H7 (cell line): Measurements from ENCODE around the gene NKX2-1. TPM values are rescaled to one million over a fixed set of nuclear protein-coding genes. Genes with fewer than 3 reads are reported as not detected.
"Not testable (repeated sequence)": the region's sequence is repeated elsewhere in the genome, so short reads cannot be mapped to it uniquely, and the experiment has no call there.

Source experiments
- DNase-seq: peaks from one replicate; pipeline ENCODE4 v3.0.0; 2012
- H3K27me3 ChIP-seq: 2 replicates; pipeline ENCODE4 v1.6.0; 2011; ENCODE audit warnings: mild to moderate bottlenecking, low read length; ENCODE audit not compliant: control insufficient read depth, insufficient read depth
- H3K36me3 ChIP-seq: replicated peaks from 2 replicates; pipeline ENCODE4 v1.5.1; 2011; ENCODE audit warnings: low read length; ENCODE audit not compliant: control insufficient read depth, insufficient read depth
- H3K4me3 ChIP-seq: 2 replicates; pipeline ENCODE4 v1.5.1; 2011; ENCODE audit warnings: low read depth, mild to moderate bottlenecking, control low read depth, low read length, moderate library complexity; ENCODE audit not compliant: insufficient read depth
- total RNA-seq: library from RNA; depleted of rRNA; stranded (reverse); fragments of >200 nt; shearing (Covaris generic); gene quantifications from 2 replicates; pipeline ENCODE4 v1.2.3, GENCODE V29; 2014

NKX2-1 gene
- total RNA-seq, 1 experiment from 2014 or later = 1.7 TPM

DNA sequence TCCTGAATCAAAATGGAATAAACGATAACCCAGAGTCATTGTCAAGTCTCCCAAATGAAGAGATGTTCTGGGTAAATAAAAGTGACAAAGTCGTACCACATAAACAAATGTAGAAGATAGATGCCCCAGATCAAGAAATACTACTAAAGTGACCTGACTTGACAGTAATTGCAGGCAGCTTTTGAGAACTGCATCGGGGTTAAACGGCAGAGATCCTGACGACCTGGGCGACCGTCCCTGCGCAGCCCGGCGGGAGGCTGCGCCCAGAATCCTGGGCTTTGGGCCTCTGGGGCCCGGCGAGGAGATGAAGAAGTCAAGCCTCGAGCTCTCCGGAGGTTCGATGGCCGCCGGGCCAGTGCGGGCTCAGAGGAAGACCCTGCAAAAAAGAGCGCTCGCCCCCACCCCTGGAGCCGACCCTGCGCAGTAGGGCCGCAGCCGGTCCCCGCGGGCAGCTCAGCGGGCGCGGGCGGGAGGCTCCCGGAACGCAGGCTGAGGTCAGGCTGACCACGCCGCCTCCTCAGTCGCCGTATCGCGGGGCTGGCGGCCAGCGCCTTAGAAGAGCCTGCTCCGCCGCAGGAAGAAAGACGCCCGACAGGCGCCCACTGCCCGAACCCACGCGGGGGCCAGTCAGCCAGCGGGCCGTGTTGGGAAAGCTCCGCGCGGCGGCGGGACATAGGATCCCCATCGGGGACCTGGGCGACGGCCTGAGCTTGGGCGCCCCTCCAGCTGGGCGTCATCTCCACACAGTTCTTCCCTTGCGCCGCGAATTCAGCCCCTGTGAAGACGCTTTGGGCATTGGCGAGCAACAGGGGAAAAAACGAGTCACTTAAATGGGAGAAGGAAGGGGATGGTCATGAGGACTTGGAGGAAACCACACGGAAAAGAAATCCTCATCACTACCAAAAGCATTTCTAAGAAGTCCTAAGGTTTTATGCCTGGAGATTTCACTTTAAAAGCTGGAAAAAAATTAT lies 16.0 kb downstream of the NKX2-1 start:
- H3K27me3 ChIP-seq = peaks cover 99% of the 10 kb centered on the region
- peak; percentile 68 for DNase-seq
- peak overlapping the region; percentile 12 for H3K4me3 ChIP-seq
- no peaks in the 10 kb centered on the region for H3K36me3 ChIP-seq

DNA sequence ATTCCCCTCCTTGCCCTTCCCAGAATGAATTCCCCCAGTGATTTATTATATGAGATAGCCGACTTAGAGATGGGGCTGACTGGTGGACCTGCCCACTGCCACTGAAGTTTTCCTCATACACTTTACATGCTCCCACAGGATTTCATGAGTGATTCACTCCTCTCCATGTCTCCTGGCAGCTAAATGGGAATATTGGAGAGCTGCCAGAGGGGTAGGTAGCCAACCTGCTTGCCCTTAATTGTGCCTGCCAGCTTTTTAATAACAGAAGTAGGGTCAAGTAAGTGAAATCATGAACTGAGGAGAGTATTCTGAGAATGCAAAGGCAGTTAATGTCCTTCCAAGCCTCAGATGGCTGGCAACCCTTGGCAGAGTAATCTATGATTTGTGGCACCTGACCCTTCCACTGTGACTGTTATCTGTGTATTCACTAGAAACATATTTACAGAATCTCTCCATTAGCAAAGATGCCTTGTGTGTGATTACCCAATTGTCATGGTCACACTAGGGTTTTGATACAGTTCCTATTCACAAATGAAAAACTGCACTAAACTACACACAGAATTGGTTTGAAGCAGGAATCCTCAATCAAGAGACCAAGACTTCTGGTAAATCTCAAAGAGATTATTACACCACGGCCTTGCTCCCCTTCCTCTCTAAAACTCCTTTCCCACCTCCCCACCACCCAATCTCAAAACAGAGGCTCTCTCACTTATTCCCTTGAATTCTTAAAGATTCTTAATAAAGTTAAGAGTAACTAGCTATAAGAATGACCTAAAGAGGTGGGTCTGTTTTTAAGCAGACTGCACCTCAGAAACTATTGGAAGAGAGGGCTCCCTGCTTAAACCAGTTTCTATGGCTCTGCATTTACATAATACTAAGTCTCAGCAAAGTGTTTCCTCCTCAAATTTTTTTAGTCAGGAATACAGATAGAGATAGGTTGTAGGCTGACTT lies 17.2 kb downstream of the NKX2-1 start:
- Histone ChIP-seq H3K36me3 (no peaks in the 10 kb centered on the region), H3K27me3 (peaks cover 92% of the 10 kb centered on the region), H3K4me3 (no peak overlapping the region)
- no peak for DNase-seq

DNA sequence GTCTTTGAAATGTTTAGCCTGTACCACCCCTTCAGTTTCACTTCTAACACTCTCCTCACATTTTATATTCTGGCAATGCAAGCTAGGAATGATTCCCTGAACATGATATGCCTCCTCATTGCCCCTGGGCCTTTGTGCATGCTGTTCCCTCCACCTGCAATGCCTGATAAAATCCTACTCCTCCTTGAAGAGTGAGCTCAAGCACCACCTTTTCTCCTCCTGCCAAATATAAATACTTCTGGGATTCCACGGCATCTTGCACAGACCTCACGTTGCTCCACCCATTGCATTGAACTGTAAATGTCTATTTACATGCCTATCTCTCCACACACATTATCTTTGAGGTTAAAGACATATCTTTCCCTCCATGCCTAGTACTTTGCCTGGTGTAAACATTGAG lies 21.1 kb downstream of the NKX2-1 start:
- no peak for DNase-seq
- no peaks in the 10 kb centered on the region for H3K36me3 ChIP-seq
- no peak overlapping the region for H3K4me3 ChIP-seq
- H3K27me3 ChIP-seq = peaks cover 54% of the 10 kb centered on the region

DNA sequence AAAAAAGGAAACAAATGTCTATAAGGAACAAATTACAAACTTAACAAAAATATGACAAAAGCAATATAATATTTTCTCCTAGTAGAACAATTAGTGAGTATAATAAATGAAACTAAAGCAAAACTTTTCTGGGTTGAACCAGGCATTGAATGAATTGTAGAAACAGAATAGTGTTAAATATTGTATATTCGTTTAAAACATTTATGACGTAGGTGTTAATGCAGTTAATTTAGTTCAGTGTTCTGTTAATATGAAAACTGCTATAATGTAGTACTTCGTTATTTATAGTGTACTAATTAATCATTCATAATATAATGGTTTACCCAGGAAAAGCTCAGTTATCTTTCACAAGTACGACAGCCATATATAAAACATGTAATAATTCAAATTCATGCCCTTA lies 23.7 kb downstream of the NKX2-1 start:
- H3K4me3 ChIP-seq = no peak overlapping the region
- peaks cover 28% of the 10 kb centered on the region for H3K27me3 ChIP-seq
- H3K36me3 ChIP-seq = no peaks in the 10 kb centered on the region
- DNase-seq = no peak

DNA sequence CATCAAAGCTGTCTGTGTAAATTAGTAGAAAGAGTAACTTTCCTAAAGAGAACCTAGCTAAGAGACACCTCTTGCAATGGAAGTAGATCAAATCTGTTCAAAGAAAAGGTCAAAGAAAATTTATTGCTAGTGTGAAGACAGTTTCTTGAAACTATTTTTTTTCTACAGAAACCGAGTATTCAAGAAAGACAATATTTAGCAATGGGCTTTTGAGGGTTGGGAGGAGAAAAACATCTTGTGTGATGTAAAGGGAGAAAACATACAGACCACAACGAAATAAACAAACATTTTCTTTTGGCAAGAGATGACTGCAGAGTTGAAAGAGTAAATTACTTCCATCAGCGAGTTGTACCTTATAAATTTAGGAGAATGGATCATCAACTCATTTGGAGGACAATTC lies 24.4 kb downstream of the NKX2-1 start:
- Histone ChIP-seq H3K36me3 (no peaks in the 10 kb centered on the region), H3K27me3 (peaks cover 21% of the 10 kb centered on the region), H3K4me3 (no peak overlapping the region)
- no peak for DNase-seq

DNA sequence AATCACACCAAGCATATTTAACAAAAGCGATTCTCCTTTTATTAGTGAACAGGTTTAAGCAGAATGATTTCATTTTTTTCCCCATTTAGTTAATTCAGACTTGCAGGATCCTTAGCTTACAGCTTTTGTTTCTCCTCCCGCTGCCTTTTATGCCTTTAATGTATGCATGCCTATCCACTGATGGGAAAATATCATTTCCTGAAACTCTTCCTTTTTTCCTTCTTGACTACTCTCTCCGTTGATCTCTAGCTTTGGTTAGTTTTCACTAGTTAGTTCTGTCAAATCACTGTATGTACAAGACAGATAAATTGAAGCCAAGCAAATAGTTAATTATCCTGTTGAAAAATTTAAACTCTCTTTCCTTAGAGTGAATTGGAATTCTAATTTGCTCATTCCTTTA lies 26.3 kb downstream of the NKX2-1 start:
- no peak for DNase-seq
- peaks cover 3% of the 10 kb centered on the region for H3K27me3 ChIP-seq
- H3K36me3 ChIP-seq = no peaks in the 10 kb centered on the region
- no peak overlapping the region for H3K4me3 ChIP-seq

DNA sequence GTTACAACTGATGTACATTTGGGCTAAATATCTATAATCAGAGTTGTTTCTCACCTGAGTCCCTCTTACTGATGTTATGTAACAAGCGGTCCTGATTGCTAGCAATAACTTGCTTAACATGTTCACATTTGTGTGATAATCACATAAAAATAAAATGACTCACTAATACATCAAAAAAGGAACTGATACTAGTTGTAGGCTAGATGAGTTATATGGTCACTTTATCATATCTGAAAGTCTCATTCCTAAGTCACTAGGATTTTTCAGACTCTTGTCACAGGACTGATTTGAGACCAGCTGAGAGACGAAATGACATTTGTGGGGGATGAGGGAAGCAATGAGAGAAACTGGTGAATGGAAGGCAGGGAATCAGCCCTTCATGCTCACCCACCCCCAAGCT lies 34.3 kb downstream of the NKX2-1 start:
- Histone ChIP-seq H3K36me3 (no peaks in the 10 kb centered on the region), H3K4me3 (no peak overlapping the region), H3K27me3 (peaks cover 1% of the 10 kb centered on the region; the same call in 1 of the 2 replicates)
- DNase-seq = no peak

DNA sequence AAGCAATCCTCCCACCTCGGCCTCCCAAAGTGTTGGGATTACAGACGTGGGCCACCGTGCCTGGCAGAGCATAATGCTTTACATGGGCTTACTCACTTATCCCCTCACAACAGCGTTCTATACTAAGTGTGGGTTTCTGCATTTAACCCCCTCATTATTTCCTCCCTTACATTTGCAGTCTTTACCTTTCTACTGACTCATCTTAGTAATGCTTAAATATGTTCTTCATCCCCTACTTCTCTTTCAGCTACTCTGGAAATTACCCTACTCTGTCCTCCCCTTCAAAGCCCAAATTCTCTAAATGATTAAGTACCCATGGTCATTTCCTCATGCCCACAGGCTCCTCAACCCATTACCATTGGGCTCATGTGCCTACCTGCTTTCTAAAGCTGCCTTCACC lies 40.7 kb downstream of the NKX2-1 start:
- Histone ChIP-seq H3K27me3 (peaks cover 1% of the 10 kb centered on the region; the same call in 1 of the 2 replicates), H3K36me3 (no peaks in the 10 kb centered on the region), H3K4me3 (no peak overlapping the region)
- no peak for DNase-seq

DNA sequence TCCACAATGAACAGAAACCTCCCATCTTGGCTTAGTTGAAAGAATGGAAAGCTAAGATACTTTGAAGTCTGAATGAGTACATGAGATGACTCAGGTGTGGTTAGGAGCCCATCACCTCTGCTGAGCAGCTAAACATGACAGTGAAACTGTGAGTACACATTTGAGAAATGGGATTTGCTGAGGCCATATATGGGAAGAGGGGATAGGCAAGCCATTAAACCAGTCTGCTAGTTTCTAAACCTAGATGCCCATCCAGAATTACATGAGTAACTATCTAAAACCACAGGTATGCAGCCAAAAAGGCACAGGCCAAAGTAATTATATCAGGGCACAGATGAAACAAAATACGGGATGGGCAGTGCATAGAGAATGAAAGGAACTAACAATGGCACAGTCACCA lies 41.2 kb downstream of the NKX2-1 start:
- no peaks in the 10 kb centered on the region for H3K36me3 ChIP-seq
- no peak for DNase-seq
- no peak overlapping the region for H3K4me3 ChIP-seq
- peaks cover 1% of the 10 kb centered on the region; the same call in 1 of the 2 replicates for H3K27me3 ChIP-seq

DNA sequence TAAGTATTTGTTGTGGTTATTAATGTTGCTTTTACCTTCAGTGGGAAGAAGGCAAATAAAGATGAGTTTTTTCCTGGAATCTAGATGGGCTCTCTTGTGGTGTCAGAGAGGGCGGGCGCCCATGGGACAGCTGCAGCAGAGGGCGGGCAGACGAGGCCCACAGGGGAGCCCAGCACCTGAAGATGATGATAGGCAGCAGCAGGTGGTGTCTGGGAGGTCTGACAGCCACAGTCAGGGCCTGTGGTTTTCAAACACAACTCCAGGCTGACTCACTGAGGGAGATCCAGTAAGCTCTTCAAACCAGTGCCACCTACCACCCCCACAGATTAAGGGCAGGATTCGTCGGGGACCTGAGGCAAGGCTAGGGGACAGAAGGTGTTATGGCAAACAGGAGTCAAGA lies 42.8 kb downstream of the NKX2-1 start:
- H3K4me3 ChIP-seq = no peak overlapping the region
- H3K27me3 ChIP-seq = no peaks in the 10 kb centered on the region
- no peaks in the 10 kb centered on the region for H3K36me3 ChIP-seq
- no peak for DNase-seq

DNA sequence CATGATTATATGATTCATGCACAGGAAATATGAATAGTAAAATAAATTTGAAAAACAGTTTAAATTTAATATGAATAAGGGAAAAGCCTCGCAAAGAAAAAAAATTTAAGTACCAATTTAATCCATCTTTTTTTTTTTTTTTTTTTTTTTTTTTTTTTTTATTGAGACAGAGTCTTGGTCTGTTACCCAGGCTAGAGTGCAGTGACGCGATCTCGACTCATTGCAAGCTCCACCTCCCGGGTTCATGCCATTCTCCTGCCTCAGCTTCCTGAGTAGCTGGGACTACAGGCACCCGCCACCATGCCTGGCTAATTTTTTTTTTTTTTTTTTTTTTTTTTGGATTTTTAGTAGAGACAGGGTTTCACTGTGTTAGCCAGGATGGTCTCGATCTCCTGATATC lies 44.0 kb downstream of the NKX2-1 start:
- H3K27me3 ChIP-seq, DNase-seq, H3K36me3 ChIP-seq, H3K4me3 ChIP-seq: not testable (repeated sequence)

DNA sequence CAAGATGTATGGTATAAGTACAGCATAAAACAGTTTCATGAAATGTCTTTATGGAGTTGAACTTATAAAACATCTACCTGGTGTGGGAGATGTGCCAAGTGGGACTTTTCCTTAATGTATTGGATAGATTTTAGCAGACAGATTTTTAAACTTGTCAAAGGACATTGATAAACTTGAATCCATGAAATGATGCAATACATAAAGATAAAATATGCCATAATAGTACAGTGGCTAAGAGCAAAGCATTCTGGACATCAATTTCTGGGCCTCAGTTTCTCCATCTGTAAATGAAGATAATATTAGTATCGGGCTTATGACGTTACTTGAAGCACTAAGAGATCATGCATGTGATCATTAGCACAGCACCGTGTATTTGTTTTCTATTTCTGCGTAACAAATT lies 45.4 kb downstream of the NKX2-1 start:
- no peak for DNase-seq
- no peak overlapping the region for H3K4me3 ChIP-seq
- H3K27me3 ChIP-seq = no peaks in the 10 kb centered on the region
- H3K36me3 ChIP-seq = no peaks in the 10 kb centered on the region

DNA sequence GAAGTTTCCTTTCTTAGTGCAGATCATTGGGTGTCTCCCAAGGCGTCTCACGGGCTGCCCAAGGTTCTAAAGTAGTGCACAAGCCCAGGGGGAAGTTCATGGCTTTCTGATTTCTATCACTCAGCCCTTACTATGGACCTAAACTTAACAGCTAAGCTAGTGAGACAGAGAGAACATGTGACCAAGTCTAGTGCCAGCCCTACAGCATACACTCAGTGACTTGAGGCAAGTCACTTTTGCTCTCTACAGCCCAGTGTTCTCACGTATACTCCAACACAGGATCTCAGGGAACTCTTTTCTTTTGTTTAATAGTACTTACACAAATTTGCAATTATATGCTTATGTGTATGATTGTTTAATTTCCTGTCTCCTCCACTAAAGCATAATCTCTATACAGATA lies 48.6 kb downstream of the NKX2-1 start:
- Histone ChIP-seq H3K27me3 (no peaks in the 10 kb centered on the region), H3K36me3 (no peaks in the 10 kb centered on the region), H3K4me3 (no peak overlapping the region)
- DNase-seq = no peak

DNA sequence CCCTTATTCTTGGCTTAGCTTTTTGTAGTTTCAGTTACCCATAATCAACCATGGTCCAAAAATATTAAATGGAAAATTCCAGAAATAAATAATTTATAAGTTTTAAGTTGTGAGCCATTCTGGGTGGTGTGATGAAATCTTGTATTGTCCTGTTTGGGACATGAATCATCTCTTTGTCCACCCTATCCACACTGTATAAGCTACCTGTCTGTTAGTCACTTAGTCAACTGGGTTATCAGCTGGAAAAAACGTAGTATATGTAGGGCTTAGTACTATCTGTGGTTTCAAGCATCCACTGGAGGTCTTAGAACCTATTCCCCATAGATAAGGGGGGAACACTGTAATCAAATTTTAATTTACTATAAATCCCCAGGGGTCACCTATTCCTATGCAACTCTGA lies 52.7 kb downstream of the NKX2-1 start:
- DNase-seq = no peak
- Histone ChIP-seq H3K36me3 (no peaks in the 10 kb centered on the region), H3K27me3 (no peaks in the 10 kb centered on the region), H3K4me3 (no peak overlapping the region)
